ENCODE measurements around the gene PLD5. TPM values are rescaled to one million over a fixed set of nuclear protein-coding genes. Genes with fewer than 3 reads are reported as not detected.

Gene PLD5
- total and polyA plus RNA-seq, 7 experiments from 2014 or later, result not detected

- Mint-ChIP-seq H3K27ac (no peak overlapping the region), H3K4me1 (no peaks in the 10 kb centered on the region), H3K4me3 (no peak overlapping the region), H3K9me3 (peaks cover 0 to 2% (median 0%) of the 10 kb centered on the region in 11 donors), H3K27me3 (peaks cover 0 to 28% (median 17%) of the 10 kb centered on the region in 5 donors), H3K36me3 (no peaks in the 10 kb centered on the region)
- H3K27me3 ChIP-seq (ENCODE audit: control insufficient read depth in 2 of 2, insufficient read depth in 2 of 2, low read length in 2 of 2), result peaks cover 0 to 2% of the 10 kb centered on the region in 2 donors
- intact Hi-C loops (cut with micrococcal nuclease), result no loop called here
- no peaks in the 10 kb centered on the region for H3K36me3 ChIP-seq (ENCODE audit: control insufficient read depth in 2 of 3, insufficient read depth in 3 of 3, low read length in 3 of 3)
- ChIA-PET POLR2A (no interaction called here), CTCF (no interaction called here)
- ATAC-seq (no peak), DNase-seq (no peak)
- H3K4me1 ChIP-seq (ENCODE audit: control insufficient read depth in 2 of 2, insufficient read depth in 2 of 2, low read length in 2 of 2), result no peaks in the 10 kb centered on the region
- H3K9me3 ChIP-seq (ENCODE audit: control insufficient read depth in 2 of 3, low read length in 3 of 3), result no peaks in the 10 kb centered on the region
- no peak overlapping the region for H3K27ac ChIP-seq (ENCODE audit: low read depth, low read length)
- H3K4me3 ChIP-seq (ENCODE audit: low read length), result no peak overlapping the region
Observed at GRCh38 chr1:242506724-242507123, 17.8 kb downstream of the PLD5 start.

- no peak overlapping the region for H3K4me3 Mint-ChIP-seq
- ATAC-seq (no peak), DNase-seq (no peak)
- peaks cover 0 to 11% (median 3%) of the 10 kb centered on the region in 11 donors for H3K9me3 Mint-ChIP-seq
- ChIA-PET CTCF (no interaction called here), POLR2A (no interaction called here)
- H3K36me3 Mint-ChIP-seq, result no peaks in the 10 kb centered on the region
- H3K4me1 Mint-ChIP-seq, result no peaks in the 10 kb centered on the region
- Histone ChIP-seq H3K27ac (ENCODE audit: low read depth, low read length) (no peak overlapping the region), H3K27me3 (ENCODE audit: control insufficient read depth in 2 of 2, insufficient read depth in 2 of 2, low read length in 2 of 2) (no peaks in the 10 kb centered on the region), H3K4me3 (ENCODE audit: low read length) (no peak overlapping the region), H3K9me3 (ENCODE audit: control insufficient read depth in 2 of 3, low read length in 3 of 3) (no peaks in the 10 kb centered on the region), H3K4me1 (ENCODE audit: control insufficient read depth in 2 of 2, insufficient read depth in 2 of 2, low read length in 2 of 2) (no peaks in the 10 kb centered on the region), H3K36me3 (ENCODE audit: control insufficient read depth in 2 of 3, insufficient read depth in 3 of 3, low read length in 3 of 3) (no peaks in the 10 kb centered on the region)
- intact Hi-C loops (cut with micrococcal nuclease), result no loop called here
- no peak overlapping the region for H3K27ac Mint-ChIP-seq
- peaks cover 0 to 16% (median 6%) of the 10 kb centered on the region in 5 donors for H3K27me3 Mint-ChIP-seq
Observed at GRCh38 chr1:242489545-242489944, 35.0 kb downstream of the PLD5 start.

- POLR2A ChIA-PET, result no interaction called here
- Mint-ChIP-seq H3K27ac (no peak overlapping the region), H3K27me3 (peaks cover 0 to 25% (median 7%) of the 10 kb centered on the region in 5 donors), H3K36me3 (no peaks in the 10 kb centered on the region), H3K4me1 (no peaks in the 10 kb centered on the region), H3K9me3 (peaks cover 0 to 5% (median 3%) of the 10 kb centered on the region in 11 donors), H3K4me3 (no peak overlapping the region)
- Histone ChIP-seq H3K27ac (ENCODE audit: low read depth, low read length) (no peak overlapping the region), H3K9me3 (ENCODE audit: control insufficient read depth in 2 of 3, low read length in 3 of 3) (no peaks in the 10 kb centered on the region), H3K36me3 (ENCODE audit: control insufficient read depth in 2 of 3, insufficient read depth in 3 of 3, low read length in 3 of 3) (no peaks in the 10 kb centered on the region), H3K4me3 (ENCODE audit: low read length) (no peak overlapping the region), H3K27me3 (ENCODE audit: control insufficient read depth in 2 of 2, insufficient read depth in 2 of 2, low read length in 2 of 2) (no peaks in the 10 kb centered on the region), H3K4me1 (ENCODE audit: control insufficient read depth in 2 of 2, insufficient read depth in 2 of 2, low read length in 2 of 2) (no peaks in the 10 kb centered on the region)
- CTCF ChIA-PET, result no interaction called here
- ATAC-seq (no peak), DNase-seq (no peak)
- intact Hi-C loops (cut with micrococcal nuclease), result no loop called here
Observed at GRCh38 chr1:242477944-242478343, 46.6 kb downstream of the PLD5 start.

GRCh38 chr1:242470774-242471173 is 53.7 kb downstream of the PLD5 start:
- ChIA-PET POLR2A (no interaction called here), CTCF (no interaction called here)
- DNase-seq (no peak), ATAC-seq (no peak)
- Mint-ChIP-seq H3K27me3 (peaks cover 0 to 25% (median 3%) of the 10 kb centered on the region in 5 donors), H3K9me3 (peaks cover 0 to 2% (median 0%) of the 10 kb centered on the region in 11 donors), H3K4me1 (no peaks in the 10 kb centered on the region), H3K27ac (no peak overlapping the region), H3K36me3 (no peaks in the 10 kb centered on the region), H3K4me3 (no peak overlapping the region)
- no peak overlapping the region for H3K27ac ChIP-seq (ENCODE audit: low read depth, low read length)
- intact Hi-C loops (cut with micrococcal nuclease), result no loop called here
- H3K9me3 ChIP-seq (ENCODE audit: control insufficient read depth in 2 of 3, low read length in 3 of 3), result no peaks in the 10 kb centered on the region
- no peaks in the 10 kb centered on the region for H3K27me3 ChIP-seq (ENCODE audit: control insufficient read depth in 2 of 2, insufficient read depth in 2 of 2, low read length in 2 of 2)
- H3K36me3 ChIP-seq (ENCODE audit: control insufficient read depth in 2 of 3, insufficient read depth in 3 of 3, low read length in 3 of 3), result no peaks in the 10 kb centered on the region
- no peaks in the 10 kb centered on the region for H3K4me1 ChIP-seq (ENCODE audit: control insufficient read depth in 2 of 2, insufficient read depth in 2 of 2, low read length in 2 of 2)
- no peak overlapping the region for H3K4me3 ChIP-seq (ENCODE audit: low read length)

GRCh38 chr1:242468784-242469183 is 55.7 kb downstream of the PLD5 start:
- DNase-seq (no peak), ATAC-seq (no peak)
- no peak overlapping the region for H3K4me3 Mint-ChIP-seq
- H3K36me3 Mint-ChIP-seq, result no peaks in the 10 kb centered on the region
- POLR2A ChIA-PET, result no interaction called here
- H3K4me3 ChIP-seq (ENCODE audit: low read length), result no peak overlapping the region
- H3K36me3 ChIP-seq (ENCODE audit: control insufficient read depth in 2 of 3, insufficient read depth in 3 of 3, low read length in 3 of 3), result no peaks in the 10 kb centered on the region
- intact Hi-C loops (cut with micrococcal nuclease), result loop anchor here in 1 of 2 donors (5.0 kb wide), 1 partner anchor 1804 kb away; no protein-coding TSS in a partner anchor
- no peaks in the 10 kb centered on the region for H3K27me3 ChIP-seq (ENCODE audit: control insufficient read depth in 2 of 2, insufficient read depth in 2 of 2, low read length in 2 of 2)
- H3K9me3 ChIP-seq (ENCODE audit: control insufficient read depth in 2 of 3, low read length in 3 of 3), result no peaks in the 10 kb centered on the region
- H3K27me3 Mint-ChIP-seq, result peaks cover 0 to 25% (median 3%) of the 10 kb centered on the region in 5 donors
- H3K27ac ChIP-seq (ENCODE audit: low read depth, low read length), result no peak overlapping the region
- no peaks in the 10 kb centered on the region for H3K9me3 Mint-ChIP-seq
- no peak overlapping the region for H3K27ac Mint-ChIP-seq
- H3K4me1 Mint-ChIP-seq, result no peaks in the 10 kb centered on the region
- H3K4me1 ChIP-seq (ENCODE audit: control insufficient read depth in 2 of 2, insufficient read depth in 2 of 2, low read length in 2 of 2), result no peaks in the 10 kb centered on the region
- CTCF ChIA-PET, result interaction anchor here (1.5 kb wide), 1 partner anchor 9 kb away, joined by 3 read pairs; no protein-coding TSS in a partner anchor

- CTCF ChIA-PET, result no interaction called here
- ATAC-seq, result peak; percentile 26
- no peaks in the 10 kb centered on the region for H3K36me3 ChIP-seq (ENCODE audit: control insufficient read depth in 2 of 3, insufficient read depth in 3 of 3, low read length in 3 of 3)
- Mint-ChIP-seq H3K4me1 (no peaks in the 10 kb centered on the region), H3K27ac (no peak overlapping the region), H3K36me3 (no peaks in the 10 kb centered on the region), H3K9me3 (no peaks in the 10 kb centered on the region), H3K27me3 (peaks cover 0 to 25% (median 3%) of the 10 kb centered on the region in 5 donors), H3K4me3 (no peak overlapping the region)
- no peak overlapping the region for H3K27ac ChIP-seq (ENCODE audit: low read depth, low read length)
- no peaks in the 10 kb centered on the region for H3K9me3 ChIP-seq (ENCODE audit: control insufficient read depth in 2 of 3, low read length in 3 of 3)
- H3K4me1 ChIP-seq (ENCODE audit: control insufficient read depth in 2 of 2, insufficient read depth in 2 of 2, low read length in 2 of 2), result no peaks in the 10 kb centered on the region
- intact Hi-C loops (cut with micrococcal nuclease), result loop anchor here in 1 of 2 donors (1.0 to 5.0 kb wide), 2 partner anchors 858 to 1805 kb away; no protein-coding TSS in a partner anchor
- DNase-seq, result peak in 1 of 9 donors; percentile 2
- POLR2A ChIA-PET, result no interaction called here
- H3K4me3 ChIP-seq (ENCODE audit: low read length), result no peak overlapping the region
- H3K27me3 ChIP-seq (ENCODE audit: control insufficient read depth in 2 of 2, insufficient read depth in 2 of 2, low read length in 2 of 2), result no peaks in the 10 kb centered on the region
Observed at GRCh38 chr1:242467556-242468145, 56.8 kb downstream of the PLD5 start.

- Histone ChIP-seq H3K9me3 (ENCODE audit: control insufficient read depth in 2 of 3, low read length in 3 of 3) (no peaks in the 10 kb centered on the region), H3K27me3 (ENCODE audit: control insufficient read depth in 2 of 2, insufficient read depth in 2 of 2, low read length in 2 of 2) (no peaks in the 10 kb centered on the region), H3K4me3 (ENCODE audit: low read length) (no peak overlapping the region), H3K4me1 (ENCODE audit: control insufficient read depth in 2 of 2, insufficient read depth in 2 of 2, low read length in 2 of 2) (no peaks in the 10 kb centered on the region), H3K36me3 (ENCODE audit: control insufficient read depth in 2 of 3, insufficient read depth in 3 of 3, low read length in 3 of 3) (no peaks in the 10 kb centered on the region), H3K27ac (ENCODE audit: low read depth, low read length) (no peak overlapping the region)
- CTCF ChIA-PET, result no interaction called here
- Mint-ChIP-seq H3K4me1 (no peaks in the 10 kb centered on the region), H3K36me3 (no peaks in the 10 kb centered on the region), H3K27me3 (peaks cover 0 to 8% (median 2%) of the 10 kb centered on the region in 5 donors), H3K4me3 (no peak overlapping the region), H3K27ac (no peak overlapping the region), H3K9me3 (no peaks in the 10 kb centered on the region)
- intact Hi-C loops (cut with micrococcal nuclease), result no loop called here
- DNase-seq (no peak), ATAC-seq (no peak)
- POLR2A ChIA-PET, result no interaction called here
Observed at GRCh38 chr1:242462867-242463266, 61.6 kb downstream of the PLD5 start.
